ENCODE measurements around the gene EEFSEC.

EEFSEC gene

DNA sequence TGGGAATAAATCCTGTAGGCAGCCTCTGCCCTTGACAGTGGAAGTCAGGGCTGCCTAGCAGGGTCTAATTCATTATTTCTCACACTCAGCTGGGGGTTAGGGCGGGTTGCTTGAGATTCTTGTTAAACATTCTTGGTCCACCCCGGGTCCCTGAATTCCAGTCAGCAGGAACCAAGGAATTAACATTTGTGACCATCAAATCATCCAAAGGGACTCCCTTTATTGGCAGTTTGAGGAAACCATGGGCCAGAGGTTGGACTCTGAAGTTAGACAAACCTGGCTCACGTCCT lies 122.8 kb downstream of the EEFSEC start:
- Histone ChIP-seq H3K27me3 (ENCODE audit: control insufficient read depth, insufficient read depth, low read length, poor library complexity, severe bottlenecking) (peaks cover 10% of the 10 kb centered on the region), H3K4me3 (ENCODE audit: insufficient read depth, low read depth, low read length) (no peak overlapping the region), H3K36me3 (ENCODE audit: control insufficient read depth, insufficient read depth, low read length) (no peaks in the 10 kb centered on the region), H3K4me1 (ENCODE audit: control insufficient read depth, insufficient read depth, low read length) (peaks cover 32% of the 10 kb centered on the region), H3K9me3 (ENCODE audit: control insufficient read depth, low read length) (no peaks in the 10 kb centered on the region), H3K27ac (ENCODE audit: insufficient read depth, low read depth, low read length, poor library complexity, severe bottlenecking) (no peak overlapping the region)
- WGBS, 2 experiments, result 78 to 88% methylated on average over 3 of the region's 3 CpGs

DNA sequence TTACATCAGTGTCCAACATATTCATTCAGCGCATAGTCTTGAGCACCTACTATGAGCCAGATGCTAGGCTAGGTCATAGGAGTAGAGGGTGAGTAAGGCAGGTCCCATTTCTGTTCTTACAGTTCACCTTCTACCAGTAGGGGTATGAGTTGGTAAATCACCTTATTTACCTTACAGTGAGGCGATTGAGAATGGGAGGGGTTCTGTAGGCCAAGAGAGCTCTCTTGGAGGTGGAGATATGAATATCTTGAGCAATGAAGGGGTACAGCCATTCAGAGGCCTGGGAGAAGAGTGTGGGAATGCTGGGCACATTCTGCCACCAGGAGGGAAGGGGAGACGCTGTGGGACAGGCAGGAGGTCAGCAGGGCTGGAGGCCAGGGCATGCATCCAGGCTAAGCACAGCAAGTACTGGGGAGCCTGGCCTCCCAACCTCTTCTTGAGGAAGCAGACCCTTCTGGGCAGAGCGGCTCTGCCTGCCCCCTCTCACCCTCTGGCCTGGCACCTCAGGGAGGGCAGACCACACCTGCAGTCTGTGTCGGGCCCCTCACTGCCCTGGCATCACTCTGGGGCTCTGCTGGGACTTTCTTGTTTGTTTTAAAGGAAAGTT lies 123.4 kb downstream of the EEFSEC start:
- 91 to 95% methylated on average over 5 of the region's 5 CpGs for WGBS, 2 experiments
- Histone ChIP-seq H3K36me3 (ENCODE audit: control insufficient read depth, insufficient read depth, low read length) (no peaks in the 10 kb centered on the region), H3K27me3 (ENCODE audit: control insufficient read depth, insufficient read depth, low read length, poor library complexity, severe bottlenecking) (peaks cover 10% of the 10 kb centered on the region), H3K27ac (ENCODE audit: insufficient read depth, low read depth, low read length, poor library complexity, severe bottlenecking) (no peak overlapping the region), H3K4me1 (ENCODE audit: control insufficient read depth, insufficient read depth, low read length) (peaks cover 36% of the 10 kb centered on the region), H3K4me3 (ENCODE audit: insufficient read depth, low read depth, low read length) (no peak overlapping the region), H3K9me3 (ENCODE audit: control insufficient read depth, low read length) (no peaks in the 10 kb centered on the region)

DNA sequence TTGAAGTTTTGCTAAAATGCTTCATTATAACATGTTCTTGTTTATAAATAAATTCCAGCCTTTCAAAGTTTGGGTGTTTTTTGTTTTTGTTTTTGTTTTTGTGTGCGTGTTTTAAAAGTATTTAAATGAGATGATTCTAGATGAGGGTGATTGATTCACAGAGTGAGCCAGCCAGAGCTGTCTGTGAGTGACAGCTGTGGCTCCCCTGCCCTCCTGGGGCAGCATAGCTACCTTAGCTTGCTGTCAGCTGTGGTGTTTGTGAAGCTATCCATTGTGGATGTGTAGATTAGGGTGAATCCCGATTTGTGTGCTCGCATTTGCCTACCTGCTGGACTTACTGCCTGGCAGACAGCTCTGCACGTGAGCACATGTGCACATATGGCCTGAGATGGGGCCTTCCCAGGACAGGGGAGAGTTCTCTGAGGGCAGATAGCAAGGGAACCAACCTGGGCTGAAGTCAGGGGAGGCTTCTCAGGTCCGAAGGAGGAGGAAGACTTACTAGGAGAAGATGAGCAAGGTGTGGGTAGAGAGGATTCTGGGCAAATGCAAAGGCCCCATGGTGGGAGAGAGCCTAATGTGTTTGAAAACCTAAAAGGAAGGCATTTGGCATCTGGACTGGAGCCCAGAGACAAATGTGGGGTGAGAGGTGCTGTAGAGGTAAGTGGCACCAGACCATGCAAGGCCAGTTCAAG lies 124.2 kb downstream of the EEFSEC start:
- H3K4me1 ChIP-seq (ENCODE audit: control insufficient read depth, insufficient read depth, low read length), result peaks cover 44% of the 10 kb centered on the region
- WGBS, 2 experiments, result 69 to 74% methylated on average over 5 of the region's 5 CpGs
- no peaks in the 10 kb centered on the region for H3K36me3 ChIP-seq (ENCODE audit: control insufficient read depth, insufficient read depth, low read length)
- H3K9me3 ChIP-seq (ENCODE audit: control insufficient read depth, low read length), result no peaks in the 10 kb centered on the region
- H3K27ac ChIP-seq (ENCODE audit: insufficient read depth, low read depth, low read length, poor library complexity, severe bottlenecking), result no peak overlapping the region
- peaks cover 13% of the 10 kb centered on the region for H3K27me3 ChIP-seq (ENCODE audit: control insufficient read depth, insufficient read depth, low read length, poor library complexity, severe bottlenecking)
- H3K4me3 ChIP-seq (ENCODE audit: insufficient read depth, low read depth, low read length), result no peak overlapping the region

GRCh38 chr3:128278130-128278529 lies 124.8 kb downstream of the EEFSEC start:
- Histone ChIP-seq H3K4me1 (ENCODE audit: control insufficient read depth, insufficient read depth, low read length) (peaks cover 50% of the 10 kb centered on the region), H3K36me3 (ENCODE audit: control insufficient read depth, insufficient read depth, low read length) (no peaks in the 10 kb centered on the region), H3K9me3 (ENCODE audit: control insufficient read depth, low read length) (no peaks in the 10 kb centered on the region), H3K4me3 (ENCODE audit: insufficient read depth, low read depth, low read length) (no peak overlapping the region), H3K27ac (ENCODE audit: insufficient read depth, low read depth, low read length, poor library complexity, severe bottlenecking) (no peak overlapping the region), H3K27me3 (ENCODE audit: control insufficient read depth, insufficient read depth, low read length, poor library complexity, severe bottlenecking) (peaks cover 13% of the 10 kb centered on the region)
- WGBS, 2 experiments, result 78 to 81% methylated on average over 3 of the region's 3 CpGs

GRCh38 chr3:128278761-128279600 lies 125.7 kb downstream of the EEFSEC start:
- Histone ChIP-seq H3K27ac (ENCODE audit: insufficient read depth, low read depth, low read length, poor library complexity, severe bottlenecking) (no peak overlapping the region), H3K27me3 (ENCODE audit: control insufficient read depth, insufficient read depth, low read length, poor library complexity, severe bottlenecking) (peaks cover 13% of the 10 kb centered on the region), H3K4me1 (ENCODE audit: control insufficient read depth, insufficient read depth, low read length) (peaks cover 52% of the 10 kb centered on the region), H3K9me3 (ENCODE audit: control insufficient read depth, low read length) (no peaks in the 10 kb centered on the region), H3K4me3 (ENCODE audit: insufficient read depth, low read depth, low read length) (no peak overlapping the region), H3K36me3 (ENCODE audit: control insufficient read depth, insufficient read depth, low read length) (no peaks in the 10 kb centered on the region)
- 24 to 25% methylated on average over 17 of the region's 17 CpGs for WGBS, 2 experiments

GRCh38 chr3:128279601-128279880 lies 126.3 kb downstream of the EEFSEC start:
- Histone ChIP-seq H3K9me3 (ENCODE audit: control insufficient read depth, low read length) (no peaks in the 10 kb centered on the region), H3K4me1 (ENCODE audit: control insufficient read depth, insufficient read depth, low read length) (peaks cover 52% of the 10 kb centered on the region), H3K4me3 (ENCODE audit: insufficient read depth, low read depth, low read length) (no peak overlapping the region), H3K36me3 (ENCODE audit: control insufficient read depth, insufficient read depth, low read length) (no peaks in the 10 kb centered on the region), H3K27ac (ENCODE audit: insufficient read depth, low read depth, low read length, poor library complexity, severe bottlenecking) (no peak overlapping the region), H3K27me3 (ENCODE audit: control insufficient read depth, insufficient read depth, low read length, poor library complexity, severe bottlenecking) (peaks cover 13% of the 10 kb centered on the region)
- 75 to 76% methylated on average over 3 of the region's 3 CpGs for WGBS, 2 experiments

DNA sequence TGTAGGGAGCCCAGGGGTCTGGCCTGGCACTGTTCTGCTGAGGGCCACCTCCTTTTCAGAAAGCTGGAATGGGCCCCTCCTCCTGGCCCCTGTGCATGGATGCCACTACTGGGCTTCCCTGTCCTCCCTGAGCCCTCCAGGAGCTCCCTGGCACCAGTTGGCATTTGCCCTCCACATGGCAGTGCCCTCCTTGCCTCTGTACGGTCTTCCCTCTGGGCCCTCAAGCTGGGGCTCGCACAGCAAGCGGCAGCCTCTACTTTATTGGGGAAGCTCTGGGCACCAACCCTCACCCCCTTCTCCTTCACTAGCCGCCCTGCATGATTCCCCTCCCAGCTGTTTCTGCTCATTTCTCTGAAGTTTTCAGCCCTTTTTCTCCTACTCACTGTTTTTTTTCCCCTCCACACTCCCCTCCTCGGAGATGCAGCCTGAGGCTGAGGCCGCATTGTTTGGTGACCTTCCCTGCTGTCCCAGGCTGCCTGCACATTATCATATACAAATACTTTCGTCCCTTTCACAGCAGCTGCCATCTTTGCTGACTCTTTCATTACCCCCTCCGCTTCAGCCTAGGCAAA lies 127.3 kb downstream of the EEFSEC start:
- no peak overlapping the region for H3K4me3 ChIP-seq (ENCODE audit: insufficient read depth, low read depth, low read length)
- H3K27me3 ChIP-seq (ENCODE audit: control insufficient read depth, insufficient read depth, low read length, poor library complexity, severe bottlenecking), result peaks cover 13% of the 10 kb centered on the region
- no peaks in the 10 kb centered on the region for H3K36me3 ChIP-seq (ENCODE audit: control insufficient read depth, insufficient read depth, low read length)
- H3K27ac ChIP-seq (ENCODE audit: insufficient read depth, low read depth, low read length, poor library complexity, severe bottlenecking), result peak overlapping the region; percentile 47
- peaks cover 52% of the 10 kb centered on the region for H3K4me1 ChIP-seq (ENCODE audit: control insufficient read depth, insufficient read depth, low read length)
- 2 to 6% methylated on average over 8 of the region's 8 CpGs for WGBS, 2 experiments
- no peaks in the 10 kb centered on the region for H3K9me3 ChIP-seq (ENCODE audit: control insufficient read depth, low read length)

DNA sequence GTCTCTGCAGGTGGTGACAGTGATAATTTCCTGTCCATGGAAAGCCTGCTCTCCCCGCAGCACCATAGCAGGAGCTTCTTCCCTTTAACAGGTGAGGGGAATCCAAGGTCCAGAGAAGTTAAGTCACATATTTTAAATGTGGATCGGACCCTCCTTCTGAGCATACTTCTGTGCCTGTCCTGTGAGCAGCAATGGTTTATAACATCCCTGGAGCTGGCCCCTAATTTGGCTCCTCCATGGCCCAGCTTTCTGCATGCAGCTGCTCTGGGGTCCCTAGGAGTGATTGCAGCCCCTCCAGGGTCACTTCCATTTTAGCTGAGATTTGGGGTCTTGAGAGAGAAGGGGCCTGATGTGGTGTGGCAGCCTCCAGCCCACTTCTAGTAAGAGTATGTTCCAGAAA lies 127.8 kb downstream of the EEFSEC start:
- H3K9me3 ChIP-seq (ENCODE audit: control insufficient read depth, low read length), result no peaks in the 10 kb centered on the region
- H3K4me3 ChIP-seq (ENCODE audit: insufficient read depth, low read depth, low read length), result no peak overlapping the region
- peaks cover 52% of the 10 kb centered on the region for H3K4me1 ChIP-seq (ENCODE audit: control insufficient read depth, insufficient read depth, low read length)
- peak overlapping the region; percentile 47 for H3K27ac ChIP-seq (ENCODE audit: insufficient read depth, low read depth, low read length, poor library complexity, severe bottlenecking)
- H3K27me3 ChIP-seq (ENCODE audit: control insufficient read depth, insufficient read depth, low read length, poor library complexity, severe bottlenecking), result peaks cover 13% of the 10 kb centered on the region
- 11 to 17% methylated on average over 2 of the region's 2 CpGs for WGBS, 2 experiments
- H3K36me3 ChIP-seq (ENCODE audit: control insufficient read depth, insufficient read depth, low read length), result no peaks in the 10 kb centered on the region

DNA sequence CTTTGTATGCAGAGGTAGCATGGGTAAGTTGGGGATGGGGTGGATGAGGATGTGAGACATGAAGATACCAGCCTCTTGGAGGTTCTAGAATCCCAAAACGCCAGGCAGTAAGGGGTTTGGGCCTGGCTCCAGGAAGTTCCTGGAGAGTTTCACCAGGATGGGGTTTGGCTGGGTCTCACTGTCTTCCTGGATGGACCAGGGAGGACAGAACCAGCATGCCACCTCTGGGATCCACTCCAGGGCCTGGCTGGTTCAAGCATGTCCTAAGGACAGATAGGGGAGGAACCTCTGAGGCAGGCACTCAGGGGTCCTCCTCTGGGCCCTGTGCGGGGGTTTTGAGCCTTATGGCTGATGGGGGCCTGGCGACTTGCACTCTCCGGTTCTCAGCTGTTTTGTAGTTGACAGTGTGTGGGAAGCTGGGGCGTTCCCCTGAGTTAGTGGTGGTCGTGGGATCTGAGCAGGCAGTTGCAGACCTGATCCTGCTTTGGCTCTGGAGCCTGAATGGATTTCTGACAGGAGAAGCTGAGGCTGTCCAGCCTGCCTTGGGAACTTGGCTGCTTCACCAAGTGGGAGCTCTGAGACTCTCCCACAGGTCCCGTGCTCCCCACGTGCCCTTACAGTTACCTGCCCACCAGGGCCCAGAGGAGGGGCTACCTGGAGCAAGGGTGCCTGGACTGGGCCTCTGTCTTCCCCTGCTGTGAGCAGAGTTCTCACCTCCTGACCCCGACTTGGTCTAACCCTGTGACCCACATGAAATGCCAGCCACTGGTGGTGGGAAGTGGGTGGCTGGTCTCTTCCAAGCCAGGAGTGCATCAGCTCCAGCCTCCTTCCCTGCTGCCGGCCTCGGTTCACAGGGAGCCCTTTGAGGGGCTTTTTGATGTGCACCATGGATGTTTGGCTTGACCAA lies 128.4 kb downstream of the EEFSEC start:
- Histone ChIP-seq H3K27me3 (ENCODE audit: control insufficient read depth, insufficient read depth, low read length, poor library complexity, severe bottlenecking) (peaks cover 13% of the 10 kb centered on the region), H3K9me3 (ENCODE audit: control insufficient read depth, low read length) (no peaks in the 10 kb centered on the region), H3K27ac (ENCODE audit: insufficient read depth, low read depth, low read length, poor library complexity, severe bottlenecking) (no peak overlapping the region), H3K4me3 (ENCODE audit: insufficient read depth, low read depth, low read length) (no peak overlapping the region), H3K36me3 (ENCODE audit: control insufficient read depth, insufficient read depth, low read length) (no peaks in the 10 kb centered on the region), H3K4me1 (ENCODE audit: control insufficient read depth, insufficient read depth, low read length) (peaks cover 53% of the 10 kb centered on the region)
- 77 to 78% methylated on average over 11 of the region's 11 CpGs for WGBS, 2 experiments

Data from ectodermal cell (in vitro differentiated cells).